GM12872 (cell line): ENCODE data around the gene MEGF10.

ENCODE experiments used
- CTCF ChIP-seq: IDR thresholded peaks from 3 replicates; pipeline ENCODE4 v1.5.1; 2011; ENCODE audit warnings: low read depth, mild to moderate bottlenecking, low read length, moderate library complexity; ENCODE audit not compliant: insufficient read depth

Gene MEGF10

GRCh38 chr5:127311781-127312525 is 21.4 kb downstream of the MEGF10 start:
- no peak for TF ChIP-seq CTCF

GRCh38 chr5:127313379-127313778 is 22.8 kb downstream of the MEGF10 start:
- TF ChIP-seq CTCF = no peak

- TF ChIP-seq CTCF = peak; percentile 86
Observed at GRCh38 chr5:127313847-127314473, 23.4 kb downstream of the MEGF10 start.

- TF ChIP-seq CTCF = no peak
Observed at GRCh38 chr5:127316011-127316410, 25.4 kb downstream of the MEGF10 start.

GRCh38 chr5:127320032-127320965 is 29.7 kb downstream of the MEGF10 start:
- no peak for TF ChIP-seq CTCF

GRCh38 chr5:127321465-127321864 is 30.9 kb downstream of the MEGF10 start:
- TF ChIP-seq CTCF = no peak

- TF ChIP-seq CTCF = no peak
Observed at GRCh38 chr5:127322403-127322802, 31.8 kb downstream of the MEGF10 start.
